H1 (cell line): Measurements from ENCODE around the gene PRAMEF20. TPM values are rescaled to one million over a fixed set of nuclear protein-coding genes. Genes with fewer than 3 reads are reported as not detected.

ENCODE experiments used
- CTCF ChIA-PET: fragments of 300-600 bp; sonication (Branson Sonifier 250); formaldehyde crosslinking; loops from one replicate; lab custom pipeline; 2021; ENCODE audit not compliant: partially characterized antibody; lab: Charles Lee
- POLR2A ChIA-PET: fragments of 300-600 bp; sonication (Branson Sonifier 250); formaldehyde crosslinking; loops from one replicate; lab custom pipeline; 2021; ENCODE audit warnings: inconsistent platforms; ENCODE audit not compliant: partially characterized antibody; lab: Charles Lee
- DNase-seq, 2 experiments: peaks; one replicate each; pipeline versions ENCODE4 v3.0.0 to v3.0.0-alpha.2; 2010 to 2022; ENCODE audit warnings: low spot score in 2 of 2, low read depth in 1 of 2, mixed read lengths in 1 of 2
- FAIRE-seq: peaks from 2 replicates; lab custom pipeline; 2011; peaks lifted over from hg19 to GRCh38; lab: Jason Lieb, UNC
- H2AFZ ChIP-seq: 2 replicates; pipeline ENCODE4 v1.8.1; 2012; ENCODE audit warnings: low read length, inconsistent platforms
- H2AK5ac ChIP-seq: 2 replicates; pipeline ENCODE4 v1.6.1; 2013; ENCODE audit warnings: low read depth, low read length
- H2BK120ac ChIP-seq: replicated peaks from 2 replicates; pipeline ENCODE3; 2013; ENCODE audit warnings: low read depth, low read length, inconsistent platforms
- H2BK12ac ChIP-seq: 2 replicates; pipeline ENCODE4 v1.6.1; 2013; ENCODE audit warnings: low read depth, low read length
- H2BK15ac ChIP-seq: 2 replicates; pipeline ENCODE4 v1.6.1; 2013; ENCODE audit warnings: low read length
- H2BK20ac ChIP-seq: 2 replicates; pipeline ENCODE4 v1.6.1; 2013; ENCODE audit warnings: low read length
- H2BK5ac ChIP-seq: 2 replicates; pipeline ENCODE4 v1.6.1; 2013; ENCODE audit warnings: low read depth, low read length
- H3K14ac ChIP-seq: 2 replicates; pipeline ENCODE4 v1.6.1; 2013; ENCODE audit warnings: inconsistent platforms; ENCODE audit not compliant: insufficient read length
- H3K18ac ChIP-seq: 2 replicates; pipeline ENCODE4 v1.6.1; 2013; ENCODE audit warnings: low read length; ENCODE audit errors: extremely low read depth
- H3K23ac ChIP-seq: 2 replicates; pipeline ENCODE4 v1.6.1; 2013; ENCODE audit warnings: inconsistent platforms; ENCODE audit not compliant: insufficient read length
- H3K23me2 ChIP-seq: 2 replicates; pipeline ENCODE4 v1.6.1; 2013; ENCODE audit warnings: low read depth, low read length
- H3K27ac ChIP-seq: 2 replicates; pipeline ENCODE4 v1.6.1; 2011; ENCODE audit warnings: low read depth, low read length, inconsistent platforms
- H3K27me3 ChIP-seq, 4 experiments: replicated peaks in 1 of 4; 1 replicate in 1 of 4; 2 replicates in 3 of 4; pipeline versions ENCODE4 v1.6.1 to v1.8.1; 2011 to 2013; ENCODE audit warnings: low read length in 3 of 4, mild to moderate bottlenecking in 3 of 4, inconsistent platforms in 2 of 4, mixed read lengths in 2 of 4, moderate library complexity in 1 of 4; ENCODE audit not compliant: control insufficient read depth in 3 of 4, insufficient read depth in 3 of 4; ENCODE audit errors: extremely low read depth in 1 of 4
- H3K36me3 ChIP-seq, 4 experiments: 2 replicates each; pipeline versions ENCODE4 v1.6.1 to v1.8.1; 2011 to 2013; ENCODE audit warnings: mild to moderate bottlenecking in 4 of 4, low read length in 3 of 4, moderate library complexity in 2 of 4, control low read depth in 1 of 4, inconsistent platforms in 1 of 4; ENCODE audit not compliant: insufficient read depth in 4 of 4, control insufficient read depth in 2 of 4
- H3K4ac ChIP-seq: replicated peaks from 2 replicates; pipeline ENCODE3; 2013; ENCODE audit warnings: low read length, low read depth, mixed read lengths, inconsistent platforms; ENCODE audit not compliant: insufficient read length
- H3K4me1 ChIP-seq, 4 experiments: replicated peaks in 1 of 4; 1 replicate in 1 of 4; 2 replicates in 3 of 4; pipeline versions ENCODE4 v1.6.1 to v1.8.1; 2011 to 2013; ENCODE audit warnings: low read length in 3 of 4, inconsistent platforms in 2 of 4, mixed read lengths in 1 of 4; ENCODE audit not compliant: insufficient read depth in 4 of 4, control insufficient read depth in 3 of 4
- H3K4me2 ChIP-seq, 2 experiments: 2 replicates each; pipeline versions ENCODE4 v1.6.1 to v1.8.1; 2011 to 2013; ENCODE audit warnings: low read depth in 2 of 2, low read length in 2 of 2, control low read depth in 1 of 2, inconsistent platforms in 1 of 2, mild to moderate bottlenecking in 1 of 2; ENCODE audit not compliant: insufficient read depth in 1 of 2
- H3K4me3 ChIP-seq, 4 experiments: fragments of 200-600, 300-600 bp in 1 of 4; sonication (generic), shearing (Covaris generic), sonication (Bioruptor Twin) in 1 of 4; 2 replicates each; pipeline versions ENCODE4 v1.5.1 to v1.8.1; 2011 to 2016; ENCODE audit warnings: low read length in 4 of 4, low read depth in 3 of 4, control low read depth in 2 of 4, inconsistent platforms in 2 of 4, mild to moderate bottlenecking in 2 of 4, mixed read lengths in 1 of 4, moderate library complexity in 1 of 4; ENCODE audit not compliant: insufficient read depth in 2 of 4; ENCODE audit errors: extremely low read depth in 1 of 4
- H3K56ac ChIP-seq: replicated peaks from 2 replicates; pipeline ENCODE3; 2013; ENCODE audit warnings: low read depth, mild to moderate bottlenecking, mixed read lengths, low read length, inconsistent platforms; ENCODE audit not compliant: insufficient read length
- H3K79me1 ChIP-seq: 2 replicates; pipeline ENCODE4 v1.6.1; 2013; ENCODE audit warnings: low read depth, low read length, control low read depth
- H3K79me2 ChIP-seq, 2 experiments: 2 replicates each; pipeline versions ENCODE4 v1.6.1 to v1.8.1; 2012 to 2013; ENCODE audit warnings: low read length in 2 of 2, mild to moderate bottlenecking in 2 of 2, inconsistent platforms in 1 of 2; ENCODE audit not compliant: insufficient read depth in 2 of 2, control insufficient read depth in 1 of 2
- H3K9ac ChIP-seq, 4 experiments: replicated peaks in 1 of 4; 1 replicate in 1 of 4; 2 replicates in 3 of 4; pipeline versions ENCODE4 v1.6.1 to v1.8.1; 2011 to 2013; ENCODE audit warnings: low read depth in 3 of 4, low read length in 3 of 4, control low read depth in 2 of 4, mild to moderate bottlenecking in 2 of 4, moderate library complexity in 2 of 4, inconsistent platforms in 1 of 4; ENCODE audit errors: extremely low read depth in 1 of 4
- H3K9me3 ChIP-seq, 2 experiments: 2 replicates each; pipeline versions ENCODE4 v1.6.1 to v1.8.1; 2012 to 2013; ENCODE audit warnings: mild to moderate bottlenecking in 2 of 2, moderate library complexity in 2 of 2, control low read depth in 1 of 2, inconsistent platforms in 1 of 2, low read depth in 1 of 2, low read length in 1 of 2, mixed read lengths in 1 of 2; ENCODE audit not compliant: insufficient read depth in 2 of 2
- H4K20me1 ChIP-seq, 2 experiments: replicated peaks in 1 of 2; 2 replicates each; pipeline versions ENCODE3 to v1.8.1; 2011 to 2013; ENCODE audit warnings: inconsistent platforms in 2 of 2, low read length in 2 of 2, mild to moderate bottlenecking in 1 of 2; ENCODE audit not compliant: insufficient read depth in 2 of 2, control insufficient read depth in 1 of 2
- H4K5ac ChIP-seq: 2 replicates; pipeline ENCODE4 v1.6.1; 2013; ENCODE audit warnings: low read length, low read depth, mixed read lengths, inconsistent platforms; ENCODE audit not compliant: insufficient read length
- H4K8ac ChIP-seq: 2 replicates; pipeline ENCODE4 v1.8.0; 2013; ENCODE audit warnings: mild to moderate bottlenecking, moderate library complexity, low read length, inconsistent platforms; ENCODE audit not compliant: insufficient read depth; ENCODE audit errors: extremely low read depth
- H4K91ac ChIP-seq: replicated peaks from 2 replicates; pipeline ENCODE3; 2013; ENCODE audit warnings: low read length, mixed read lengths, inconsistent platforms; ENCODE audit not compliant: insufficient read length
- KDM1A ChIP-seq: fragments of 200-600, 300-600 bp; sonication (generic); IDR thresholded peaks from 2 replicates; pipeline ENCODE4 v1.7.1; 2016; ENCODE audit warnings: mild to moderate bottlenecking, low read length, borderline replicate concordance
- KDM5A ChIP-seq: fragments of 200-600 bp; IDR thresholded peaks from 2 replicates; pipeline ENCODE4 v1.7.1; 2012; ENCODE audit warnings: mild to moderate bottlenecking, low read length, inconsistent platforms, mixed read lengths
- RBBP5 ChIP-seq: IDR thresholded peaks from 2 replicates; pipeline ENCODE4 v1.7.1; 2012; ENCODE audit warnings: low read depth, mild to moderate bottlenecking, inconsistent platforms, low read length, moderate library complexity, borderline replicate concordance
- SP4 ChIP-seq: IDR thresholded peaks from 2 replicates; pipeline ENCODE4 v1.6.1; 2012; ENCODE audit warnings: low read length, inconsistent platforms
- ZNF274 ChIP-seq: IDR thresholded peaks from 2 replicates; pipeline ENCODE4 v1.7.0; 2012; ENCODE audit warnings: low read length, borderline replicate concordance; ENCODE audit errors: extremely low read depth
- WGBS, 2 experiments: shearing (Covaris generic) in 1 of 2; methylation state at CpG; one replicate each; pipeline versions ENCODE4 v1.1.6 to v1.1.7; 2013 to 2015; ENCODE audit warnings: low lambda C conversion rate in 2 of 2, mixed read lengths in 2 of 2, inconsistent platforms in 1 of 2, low coverage in 1 of 2, missing lambda C conversion rate in 1 of 2; ENCODE audit not compliant: insufficient replicate concordance in 2 of 2, insufficient coverage in 1 of 2, insufficient read length in 1 of 2; ENCODE audit errors: extremely low coverage in 1 of 2, missing lambda C conversion rate in 1 of 2; 5-methylcytosine and 5-hydroxymethylcytosine counted together
- polyA plus RNA-seq, 7 experiments: library from polyadenylated mRNA; depleted of rRNA in 3 of 7; stranded (reverse) in 5 of 7; unstranded in 2 of 7; fragments of >200 nt in 5 of 7; fragments of 200-250 nt in 2 of 7; gene quantifications; 1 replicate in 5 of 7; 2 replicates in 1 of 7; 4 replicates in 1 of 7; pipeline versions ENCODE4 v1.2.1 to v1.2.3, GENCODE V29; 2011 to 2013; ENCODE audit warnings: missing spikeins in 2 of 7, mixed read lengths in 2 of 7
- total RNA-seq: library from RNA; stranded (reverse); fragmentation: NEBNext Ultra II Directional; extraction: Animal tissue kit (Norgen Biotek cat#: 25700); gene quantifications from 2 replicates; pipeline ENCODE4 v1.2.1, GENCODE V29; 2021
- TF ChIP-seq, protein P1 (sequence below): IDR thresholded peaks from 2 replicates; pipeline ENCODE4 v1.6.1; 2011; ENCODE audit warnings: low read depth, mild to moderate bottlenecking, low read length; ENCODE audit not compliant: insufficient read depth

The PRAMEF20 gene
- total and polyA plus RNA-seq, 2 of the 8 experiments (the other 6 are each of a cell fraction or from before 2014, with no cell fraction given) = not detected

GRCh38 chr1:13432251-13432650 is 22.0 kb downstream of the PRAMEF20 start:
- Histone ChIP-seq H4K20me1 (no peaks in the 10 kb centered on the region), H2BK120ac (no peak overlapping the region), H2BK20ac (no peak overlapping the region), H3K36me3 (no peaks in the 10 kb centered on the region), H3K4me3 (no peak overlapping the region), H2BK12ac (no peak overlapping the region), H3K56ac (no peak overlapping the region), H3K79me1 (no peaks in the 10 kb centered on the region), H2AK5ac (no peak overlapping the region), H3K79me2 (no peaks in the 10 kb centered on the region), H3K4me1 (no peaks in the 10 kb centered on the region), H3K23me2 (no peaks in the 10 kb centered on the region), H3K9ac (no peak overlapping the region), H2BK5ac (no peak overlapping the region), H2AFZ (no peak overlapping the region), H3K14ac (no peak overlapping the region), H3K4me2 (no peak overlapping the region), H3K18ac (no peak overlapping the region)
- no peak for FAIRE-seq
- POLR2A ChIA-PET = no interaction called here
- no peak for TF ChIP-seq KDM5A
- no peak for TF ChIP-seq ZNF274
- TF ChIP-seq RBBP5 = no peak
- no peak for TF ChIP-seq KDM1A
- TF ChIP-seq SP4 = no peak
- TF ChIP-seq, protein P1, sequence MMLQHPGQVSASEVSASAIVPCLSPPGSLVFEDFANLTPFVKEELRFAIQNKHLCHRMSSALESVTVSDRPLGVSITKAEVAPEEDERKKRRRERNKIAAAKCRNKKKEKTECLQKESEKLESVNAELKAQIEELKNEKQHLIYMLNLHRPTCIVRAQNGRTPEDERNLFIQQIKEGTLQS = no peak
- TF ChIP-seq, all 59 proteins: peak for 0
- WGBS, 2 experiments = 86% methylated on average over 3 of the region's 3 CpGs; no CpG with 5 or more reads in 1 of the 2 experiments
- H3K27me3 ChIP-seq = no peaks in the 10 kb centered on the region
- no peak overlapping the region for H2BK15ac ChIP-seq
- H4K8ac ChIP-seq = no peak overlapping the region
- no peak overlapping the region for H4K5ac ChIP-seq
- H4K91ac ChIP-seq = no peak overlapping the region
- no peak overlapping the region for H3K27ac ChIP-seq
- no peak for DNase-seq
- H3K23ac ChIP-seq = no peak overlapping the region
- CTCF ChIA-PET = no interaction called here
- H3K9me3 ChIP-seq = peaks cover 30 to 81% of the 10 kb centered on the region in 2 experiments
- no peak overlapping the region for H3K4ac ChIP-seq
